GM12865 (cell line): ENCODE data around the gene DAW1.
A peak's percentile ranks its signal among the peaks of the same experiment; 100 is the strongest.

Experiments used
- DNase-seq: peaks from one replicate; pipeline ENCODE4 v3.0.0; 2010; ENCODE audit warnings: low read depth
- H3K4me3 ChIP-seq: 2 replicates; pipeline ENCODE4 v1.5.1; 2011; ENCODE audit warnings: mild to moderate bottlenecking, low read depth, low read length, control low read depth
- CTCF ChIP-seq: IDR thresholded peaks from 2 replicates; pipeline ENCODE4 v1.5.1; 2011; ENCODE audit warnings: low read length, control low read depth, low read depth, inconsistent platforms; ENCODE audit not compliant: insufficient read depth; ENCODE audit errors: missing control alignments

Gene DAW1

GRCh38 chr2:227871375-227871791, at the start of gene DAW1:
TSS of gene DAW1 (plus strand) at chr2:227871631. CDS start at chr2:227871690, 59 bp downstream.
- DNase-seq: peak; percentile 66
- no peak for TF ChIP-seq CTCF
- no peak within 1 kb of the TSS for H3K4me3 ChIP-seq

DNA sequence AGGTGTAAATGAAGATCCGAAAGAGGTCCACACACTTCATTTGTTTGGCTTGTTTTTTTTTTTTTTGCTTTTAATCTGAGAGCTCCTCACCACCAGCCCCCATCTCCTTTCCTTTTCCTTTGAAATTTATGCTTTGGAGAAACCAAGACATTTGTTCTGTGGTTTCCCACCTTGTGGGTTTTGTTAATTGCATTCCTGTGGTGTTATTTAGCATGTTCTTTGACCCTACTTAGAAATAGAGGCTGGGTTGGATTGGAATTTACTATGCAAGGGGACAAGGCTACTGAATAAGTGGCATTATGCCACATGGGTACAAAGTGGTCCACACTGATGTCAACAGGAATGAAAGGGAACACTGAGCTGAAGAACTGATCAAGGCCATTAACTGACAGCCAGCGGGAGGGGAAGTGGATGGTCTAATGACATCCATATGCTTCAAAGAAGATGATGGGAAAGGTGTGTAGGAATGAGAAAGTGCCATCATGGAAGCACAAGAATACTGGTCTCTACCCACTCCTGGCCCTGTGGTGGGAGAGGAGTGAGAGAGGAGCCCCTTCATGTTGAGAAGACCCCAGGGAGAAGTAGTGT, 48.9 kb upstream of the DAW1 start:
- DNase-seq: no peak
- no peak overlapping the region for H3K4me3 ChIP-seq
- TF ChIP-seq CTCF: no peak

DNA sequence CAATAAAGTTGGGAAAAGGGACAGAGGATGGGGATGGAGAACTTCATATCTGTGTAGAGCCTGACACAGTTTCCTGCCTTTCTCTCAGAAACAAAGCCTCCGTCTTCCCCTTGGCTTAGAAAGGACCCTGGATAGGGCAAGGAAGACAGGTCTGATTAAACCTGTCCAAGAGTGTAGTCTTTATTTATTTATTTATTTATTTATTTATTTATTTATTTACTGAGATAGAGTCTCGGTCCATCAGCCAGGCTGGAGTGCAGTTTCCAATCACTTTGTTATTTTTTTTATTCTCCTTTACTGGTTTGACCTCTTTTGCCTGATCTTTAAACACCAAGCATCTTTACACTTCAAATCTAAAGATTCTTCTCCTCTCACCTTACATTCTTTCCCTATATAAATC, 47.5 kb upstream of the DAW1 start:
- TF ChIP-seq CTCF: no peak
- H3K4me3 ChIP-seq: no peak overlapping the region
- DNase-seq: no peak

GRCh38 chr2:227824711-227825110, 46.7 kb upstream of the DAW1 start:
- DNase-seq: no peak
- TF ChIP-seq CTCF: no peak
- no peak overlapping the region for H3K4me3 ChIP-seq

DNA sequence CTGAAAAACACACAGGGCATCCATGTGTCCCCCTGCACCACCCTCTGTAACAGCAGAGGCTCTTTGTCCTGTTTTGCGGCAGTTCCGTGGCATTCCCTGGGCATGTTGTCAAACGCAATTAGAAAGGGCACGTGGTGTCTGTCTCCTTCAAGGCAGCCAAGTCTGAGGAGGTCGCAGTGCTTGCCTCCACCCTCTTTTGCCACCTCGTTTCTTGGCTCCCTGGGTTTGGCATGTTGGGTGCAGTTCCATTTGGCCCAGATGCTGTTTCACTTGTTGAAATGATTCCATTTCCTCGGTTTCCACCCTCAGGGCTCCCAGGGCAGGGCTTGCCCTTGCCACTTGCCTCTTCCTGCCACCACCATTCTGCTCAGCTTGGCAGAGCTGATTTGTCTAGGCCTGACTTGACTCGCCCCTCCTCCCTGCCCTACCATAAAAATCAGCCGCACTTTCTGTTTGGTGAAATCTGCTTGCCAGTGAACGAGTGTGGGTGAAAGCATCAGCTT, 45.4 kb upstream of the DAW1 start:
- no peak for TF ChIP-seq CTCF
- H3K4me3 ChIP-seq: no peak overlapping the region
- no peak for DNase-seq

- no peak for TF ChIP-seq CTCF
- DNase-seq: no peak
- H3K4me3 ChIP-seq: no peak overlapping the region
Observed at GRCh38 chr2:227826563-227826962, 44.9 kb upstream of the DAW1 start.

DNA sequence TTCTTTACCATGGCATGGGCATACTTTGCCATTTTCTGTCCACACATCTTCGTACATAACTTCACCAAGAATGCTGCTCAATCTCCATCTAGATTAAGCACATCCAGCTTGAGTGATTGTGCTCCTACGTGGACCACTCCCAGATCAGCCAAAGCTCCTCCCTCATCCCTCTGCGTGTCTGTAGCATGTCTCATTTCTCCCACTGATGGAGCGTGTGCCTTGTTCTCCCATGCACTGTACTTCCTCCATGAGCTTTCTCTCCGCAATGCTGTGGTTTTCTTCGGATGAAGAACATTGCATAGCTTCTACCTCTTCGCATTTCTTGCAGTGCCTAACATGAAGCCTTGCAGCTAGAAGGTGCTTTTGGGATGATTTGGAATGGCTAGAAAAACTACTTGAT, 44.3 kb upstream of the DAW1 start:
- H3K4me3 ChIP-seq: no peak overlapping the region
- no peak for DNase-seq
- no peak for TF ChIP-seq CTCF
